Choroid plexus epithelial cell (primary cell): ENCODE data around the gene RMND5A.

Experiments used
- DNase-seq: peaks from one replicate; pipeline ENCODE4 v3.0.0-alpha.2; 2010; ENCODE audit warnings: low read depth
- H3K4me3 ChIP-seq: 2 replicates; pipeline ENCODE4 v1.5.1; 2011; ENCODE audit warnings: low read depth, mild to moderate bottlenecking, control low read depth, low read length, moderate library complexity
- TF ChIP-seq, protein P1 (sequence below): conservative IDR thresholded peaks from 2 replicates; pipeline ENCODE4 v1.5.1; 2011; ENCODE audit warnings: low read depth, mild to moderate bottlenecking, control low read depth, inconsistent platforms, low read length, moderate library complexity

RMND5A gene, protein sequence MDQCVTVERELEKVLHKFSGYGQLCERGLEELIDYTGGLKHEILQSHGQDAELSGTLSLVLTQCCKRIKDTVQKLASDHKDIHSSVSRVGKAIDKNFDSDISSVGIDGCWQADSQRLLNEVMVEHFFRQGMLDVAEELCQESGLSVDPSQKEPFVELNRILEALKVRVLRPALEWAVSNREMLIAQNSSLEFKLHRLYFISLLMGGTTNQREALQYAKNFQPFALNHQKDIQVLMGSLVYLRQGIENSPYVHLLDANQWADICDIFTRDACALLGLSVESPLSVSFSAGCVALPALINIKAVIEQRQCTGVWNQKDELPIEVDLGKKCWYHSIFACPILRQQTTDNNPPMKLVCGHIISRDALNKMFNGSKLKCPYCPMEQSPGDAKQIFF

DNA sequence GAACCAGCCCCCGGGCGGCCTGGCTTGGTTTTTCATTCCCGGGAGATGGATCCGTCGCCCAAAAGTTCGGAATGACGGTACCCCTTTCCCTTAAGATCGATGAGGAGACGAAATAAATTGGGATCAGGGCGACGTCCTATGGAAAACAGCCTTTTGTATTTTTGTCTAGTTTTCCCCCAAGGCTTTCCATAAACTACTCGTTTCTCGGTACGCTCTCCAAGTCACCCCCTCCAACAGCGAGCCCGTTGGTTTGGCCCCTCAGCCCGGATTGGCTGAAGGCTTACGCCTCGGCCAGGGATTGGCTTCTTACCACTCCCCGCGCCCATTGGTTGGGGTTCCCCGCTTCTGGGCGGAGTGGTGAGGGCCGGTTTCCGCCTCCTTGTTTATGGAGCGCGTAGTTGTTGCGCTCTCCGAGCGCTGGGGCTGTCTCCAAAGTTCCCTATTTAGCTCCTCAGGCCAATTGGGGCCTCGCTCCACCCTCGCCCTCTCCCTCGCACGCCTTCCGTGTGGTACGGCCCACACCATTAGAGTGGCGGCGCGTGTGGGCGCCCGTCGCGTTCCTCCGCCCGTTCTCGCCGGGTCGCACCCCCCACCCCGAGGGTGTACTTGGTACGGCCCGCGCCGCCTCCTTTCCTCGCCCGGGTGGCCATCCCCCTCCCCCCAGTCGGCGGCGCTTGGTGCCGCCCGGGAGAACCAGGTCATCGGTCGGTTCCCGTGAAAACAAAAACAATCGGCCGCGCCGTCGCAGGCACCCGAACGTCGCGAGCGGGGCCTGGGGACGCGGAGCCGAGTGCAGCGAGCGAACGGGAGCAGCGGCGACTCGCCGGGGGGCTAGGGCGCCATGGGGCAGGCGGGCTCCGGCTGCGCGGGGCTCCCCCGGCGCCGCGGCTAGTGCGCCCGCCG is at the start of gene RMND5A:
RMND5A (plus strand) TSS at position 655 of the 903 bp plus-strand sequence. CDS start 377 bp downstream, outside the sequence.
- peak within 1 kb of the TSS; percentile 56 for H3K4me3 ChIP-seq
- DNase-seq = peak; percentile 92

DNA sequence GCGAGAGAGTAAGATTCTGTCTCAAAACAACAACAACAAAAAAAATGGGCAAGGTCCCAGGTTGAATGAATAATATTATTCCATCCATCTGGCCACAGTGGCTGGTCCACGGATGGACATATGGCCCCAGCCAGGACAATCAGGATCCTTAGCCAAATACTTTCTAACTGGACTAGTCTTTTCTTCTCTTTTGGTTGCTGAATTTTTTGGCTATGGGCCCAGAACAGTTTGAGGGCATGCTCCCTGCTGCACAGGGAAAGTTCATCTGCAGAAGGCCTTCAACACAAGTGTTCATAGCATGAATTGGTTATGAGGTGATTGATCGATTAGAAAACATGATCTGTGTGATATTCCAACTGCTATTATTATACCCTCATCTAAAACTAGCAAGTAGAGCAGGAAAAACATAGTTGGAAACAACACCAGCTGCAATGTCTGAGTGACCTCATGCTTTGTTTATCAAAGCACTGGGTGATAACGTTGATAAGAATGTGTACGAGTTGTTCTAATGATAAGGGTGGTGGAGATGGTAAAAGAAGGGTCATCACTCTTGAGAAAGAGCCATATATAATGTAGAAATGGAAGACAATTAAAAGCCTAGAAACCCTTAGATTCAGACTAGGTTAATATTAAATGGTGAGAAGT is 48.6 kb upstream of the RMND5A start:
- peak; percentile 61 for DNase-seq
- H3K4me3 ChIP-seq = no peak overlapping the region
- TF ChIP-seq, protein P1, sequence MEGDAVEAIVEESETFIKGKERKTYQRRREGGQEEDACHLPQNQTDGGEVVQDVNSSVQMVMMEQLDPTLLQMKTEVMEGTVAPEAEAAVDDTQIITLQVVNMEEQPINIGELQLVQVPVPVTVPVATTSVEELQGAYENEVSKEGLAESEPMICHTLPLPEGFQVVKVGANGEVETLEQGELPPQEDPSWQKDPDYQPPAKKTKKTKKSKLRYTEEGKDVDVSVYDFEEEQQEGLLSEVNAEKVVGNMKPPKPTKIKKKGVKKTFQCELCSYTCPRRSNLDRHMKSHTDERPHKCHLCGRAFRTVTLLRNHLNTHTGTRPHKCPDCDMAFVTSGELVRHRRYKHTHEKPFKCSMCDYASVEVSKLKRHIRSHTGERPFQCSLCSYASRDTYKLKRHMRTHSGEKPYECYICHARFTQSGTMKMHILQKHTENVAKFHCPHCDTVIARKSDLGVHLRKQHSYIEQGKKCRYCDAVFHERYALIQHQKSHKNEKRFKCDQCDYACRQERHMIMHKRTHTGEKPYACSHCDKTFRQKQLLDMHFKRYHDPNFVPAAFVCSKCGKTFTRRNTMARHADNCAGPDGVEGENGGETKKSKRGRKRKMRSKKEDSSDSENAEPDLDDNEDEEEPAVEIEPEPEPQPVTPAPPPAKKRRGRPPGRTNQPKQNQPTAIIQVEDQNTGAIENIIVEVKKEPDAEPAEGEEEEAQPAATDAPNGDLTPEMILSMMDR = no peak

DNA sequence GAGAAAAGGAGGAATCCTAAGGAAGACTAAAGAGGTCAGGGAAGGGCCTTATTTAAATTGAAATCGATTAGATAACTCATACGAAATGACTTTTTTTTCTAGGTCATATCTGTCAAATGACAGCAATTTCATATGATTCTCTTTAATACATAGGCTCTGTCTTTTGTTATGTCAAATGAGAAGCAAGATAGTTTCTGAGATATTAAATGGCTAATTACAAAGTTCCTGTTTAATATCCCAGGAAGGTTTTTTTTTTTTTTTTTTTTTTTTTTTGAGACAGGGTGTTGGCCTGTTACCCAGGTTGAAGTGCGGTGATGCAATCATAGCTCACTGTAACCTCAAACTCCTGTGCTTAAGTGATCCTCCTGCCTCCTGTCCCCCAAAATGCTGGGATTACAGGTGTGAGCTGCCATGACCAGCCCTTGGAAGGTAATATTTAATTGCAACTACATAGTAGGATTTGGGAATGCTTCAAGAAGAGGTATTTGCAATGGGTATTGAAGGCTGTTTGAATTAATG is 48.0 kb upstream of the RMND5A start:
- no peak for DNase-seq
- no peak overlapping the region for H3K4me3 ChIP-seq
- TF ChIP-seq, protein P1 = no peak

DNA sequence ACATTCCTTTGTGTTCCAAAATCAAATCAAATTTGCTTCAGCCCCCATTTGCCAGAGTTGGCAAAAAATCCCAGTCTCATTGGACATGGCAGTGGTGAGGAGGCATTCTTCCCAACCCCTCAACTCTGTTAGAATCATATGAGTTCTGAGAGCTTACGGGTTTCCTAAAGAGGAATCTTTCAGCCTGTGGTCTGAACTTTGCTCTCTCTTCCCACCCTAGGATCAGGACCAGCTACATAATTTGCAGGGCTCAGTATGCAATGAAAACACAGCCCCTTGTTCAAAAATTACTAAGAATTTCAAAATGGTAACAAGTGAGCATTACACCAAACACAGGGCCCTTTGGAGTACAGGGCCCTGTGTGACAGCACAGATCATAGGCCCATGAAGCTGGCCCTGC is 47.1 kb upstream of the RMND5A start:
- H3K4me3 ChIP-seq = no peak overlapping the region
- DNase-seq = no peak
- TF ChIP-seq, protein P1 = no peak

DNA sequence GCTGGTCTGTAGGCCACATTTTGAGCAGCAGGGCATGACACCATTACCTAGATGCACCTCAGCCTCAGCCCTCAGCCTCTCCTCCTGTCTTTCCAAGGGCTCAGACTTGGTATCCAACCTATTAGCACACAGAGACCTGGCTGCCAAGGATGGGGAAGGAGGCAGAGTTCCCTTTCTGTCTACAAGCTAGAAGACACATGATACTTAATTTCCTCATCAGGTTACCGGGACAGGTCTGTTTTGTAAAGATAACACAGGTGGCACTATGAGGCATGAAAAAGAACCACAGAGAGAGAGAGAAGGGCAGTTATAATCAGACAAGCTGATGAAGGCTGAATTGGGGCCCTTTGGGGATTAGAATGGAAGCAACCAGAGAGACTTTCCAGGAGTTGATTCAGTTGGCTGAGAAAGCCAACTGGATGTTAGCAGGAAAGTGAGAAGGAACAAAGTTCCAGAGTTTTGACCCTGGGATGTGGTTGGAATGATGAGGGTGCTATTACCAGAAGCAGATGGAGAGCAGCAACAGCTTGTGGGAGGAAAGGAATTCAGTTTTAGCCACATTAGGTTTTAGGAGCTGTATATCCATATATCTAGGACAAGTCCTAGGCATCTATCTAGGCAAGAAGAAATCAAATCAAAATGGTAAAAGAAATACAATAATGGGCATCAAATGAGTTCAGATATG is 46.0 kb upstream of the RMND5A start:
- peak; percentile 10 for DNase-seq
- TF ChIP-seq, protein P1 = no peak
- no peak overlapping the region for H3K4me3 ChIP-seq

DNA sequence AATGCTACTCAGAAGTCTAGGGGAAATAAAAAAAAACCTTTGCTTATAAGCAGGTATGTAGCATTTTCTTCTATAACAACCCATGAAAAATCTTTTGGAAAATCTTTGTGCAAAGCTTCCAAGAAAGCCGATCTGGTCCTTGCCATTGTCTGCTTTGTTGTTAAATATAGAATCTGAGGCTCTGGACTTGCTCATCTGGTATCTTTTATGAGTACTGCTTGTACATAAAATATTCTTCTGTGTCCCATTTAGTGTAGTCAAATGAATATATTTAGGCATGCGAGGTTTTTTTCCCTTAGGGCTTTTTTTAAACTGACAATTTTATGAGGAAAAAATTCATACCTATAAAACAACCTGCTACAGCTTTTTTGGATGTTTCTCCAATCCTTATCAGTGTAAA is 45.0 kb upstream of the RMND5A start:
- TF ChIP-seq, protein P1 = no peak
- no peak overlapping the region for H3K4me3 ChIP-seq
- DNase-seq = no peak
